Keratinocyte (primary cell): Measurements from ENCODE around the gene RIN3. TPM values are rescaled to one million over a fixed set of nuclear protein-coding genes. Genes with fewer than 3 reads are reported as not detected.
A peak's percentile ranks its signal among the peaks of the same experiment; 100 is the strongest.

Experiments
- DNase-seq: peaks from one replicate; pipeline ENCODE4 v3.0.0-alpha.2; 2011; ENCODE audit warnings: low read depth, missing footprints, low spot score
- FAIRE-seq: peaks from 2 replicates; lab custom pipeline; 2011; peaks lifted over from hg19 to GRCh38; lab: Jason Lieb, UNC
- H2AFZ ChIP-seq: 2 replicates; pipeline ENCODE4 v1.6.0; 2012; ENCODE audit warnings: low read length, control low read depth, inconsistent platforms; ENCODE audit not compliant: control insufficient read depth
- H3K27ac ChIP-seq: 2 replicates; pipeline ENCODE4 v1.5.1; 2011; ENCODE audit warnings: low read length; ENCODE audit not compliant: control insufficient read depth, insufficient read depth
- H3K27me3 ChIP-seq: 3 replicates; pipeline ENCODE4 v1.6.0; 2011; ENCODE audit warnings: low read length; ENCODE audit not compliant: control insufficient read depth, insufficient read depth; ENCODE audit errors: extremely low read depth
- H3K36me3 ChIP-seq, 2 experiments: 2 replicates in 1 of 2; 3 replicates in 1 of 2; pipeline ENCODE4 v1.5.1; 2011; ENCODE audit warnings: low read length in 2 of 2, mild to moderate bottlenecking in 1 of 2; ENCODE audit not compliant: control insufficient read depth in 2 of 2, insufficient read depth in 2 of 2; ENCODE audit errors: extremely low read depth in 1 of 2
- H3K4me1 ChIP-seq: 3 replicates; pipeline ENCODE4 v1.5.1; 2011; ENCODE audit warnings: low read length; ENCODE audit not compliant: control insufficient read depth, insufficient read depth; ENCODE audit errors: extremely low read depth
- H3K4me2 ChIP-seq: 3 replicates; pipeline ENCODE4 v1.6.0; 2011; ENCODE audit warnings: low read depth, low read length; ENCODE audit not compliant: control insufficient read depth, insufficient read depth; ENCODE audit errors: extremely low read depth
- H3K4me3 ChIP-seq, 3 experiments: fragments of 200-600 bp in 1 of 3; sonication (generic) in 1 of 3; 2 replicates in 2 of 3; 3 replicates in 1 of 3; pipeline ENCODE4 v1.5.1; 2011 to 2016; ENCODE audit warnings: low read length in 3 of 3, mild to moderate bottlenecking in 3 of 3, control low read depth in 2 of 3, inconsistent platforms in 1 of 3, low read depth in 1 of 3, mixed read lengths in 1 of 3, mixed run types in 1 of 3, moderate library complexity in 1 of 3; ENCODE audit not compliant: control insufficient read depth in 2 of 3, insufficient read depth in 2 of 3; ENCODE audit errors: extremely low read depth in 1 of 3
- H3K79me2 ChIP-seq: 2 replicates; pipeline ENCODE4 v1.6.0; 2012; ENCODE audit warnings: low read length; ENCODE audit not compliant: control insufficient read depth, insufficient read depth
- H3K9ac ChIP-seq: 3 replicates; pipeline ENCODE4 v1.6.0; 2011; ENCODE audit warnings: low read length; ENCODE audit not compliant: control insufficient read depth, insufficient read depth; ENCODE audit errors: extremely low read depth
- H3K9me1 ChIP-seq: 3 replicates; pipeline ENCODE4 v1.6.0; 2011; ENCODE audit warnings: low read length; ENCODE audit not compliant: control insufficient read depth, insufficient read depth; ENCODE audit errors: extremely low read depth
- H3K9me3 ChIP-seq: 2 replicates; pipeline ENCODE4 v1.5.1; 2012; ENCODE audit warnings: low read depth, low read length; ENCODE audit not compliant: control insufficient read depth
- H4K20me1 ChIP-seq: 3 replicates; pipeline ENCODE4 v1.6.0; 2011; ENCODE audit warnings: low read length; ENCODE audit not compliant: control insufficient read depth, insufficient read depth; ENCODE audit errors: extremely low read depth
- EZH2 ChIP-seq: IDR thresholded peaks from one replicate; pipeline ENCODE4 v1.6.1; 2012; ENCODE audit warnings: inconsistent platforms, mild to moderate bottlenecking, low read length, moderate library complexity
- dilution Hi-C: fragments of 300-500 bp; cut with MboI; formaldehyde crosslinking; loops from one replicate; pipeline ENCODE4 v1.7.0; 2020; ENCODE audit warnings: low sequenced_read_pairs; ENCODE audit not compliant: extremely low pct_ligation_motif_present
- polyA plus RNA-seq, 5 experiments: library from polyadenylated mRNA; depleted of rRNA in 3 of 5; stranded (reverse) in 3 of 5; stranded (forward) in 1 of 5; unstranded in 1 of 5; fragments of >200 nt; gene quantifications; 1 replicate in 1 of 5; 2 replicates in 3 of 5; 3 replicates in 1 of 5; pipeline versions ENCODE4 v1.2.1 to v1.2.3, GENCODE V29; 2011 to 2012; ENCODE audit warnings: missing spikeins in 2 of 5, low read depth in 1 of 5, low replicate concordance in 1 of 5
- TF ChIP-seq, protein P1 (sequence below), 3 experiments: IDR thresholded peaks in 1 of 3; conservative IDR thresholded peaks in 1 of 3; optimal IDR thresholded peaks in 1 of 3; 2 replicates in 2 of 3; 3 replicates in 1 of 3; pipeline versions ENCODE3 to v1.5.1; 2011; ENCODE audit warnings: low read length in 3 of 3, mild to moderate bottlenecking in 3 of 3, moderate library complexity in 2 of 3, control low read depth in 1 of 3, inconsistent platforms in 1 of 3; ENCODE audit not compliant: insufficient read depth in 2 of 3; ENCODE audit errors: extremely low read depth in 1 of 3

Gene RIN3
- polyA plus RNA-seq, 1 donor (not counting 4 experiments of a cell fraction or from before 2014, with no cell fraction given) = 1.2 TPM

DNA sequence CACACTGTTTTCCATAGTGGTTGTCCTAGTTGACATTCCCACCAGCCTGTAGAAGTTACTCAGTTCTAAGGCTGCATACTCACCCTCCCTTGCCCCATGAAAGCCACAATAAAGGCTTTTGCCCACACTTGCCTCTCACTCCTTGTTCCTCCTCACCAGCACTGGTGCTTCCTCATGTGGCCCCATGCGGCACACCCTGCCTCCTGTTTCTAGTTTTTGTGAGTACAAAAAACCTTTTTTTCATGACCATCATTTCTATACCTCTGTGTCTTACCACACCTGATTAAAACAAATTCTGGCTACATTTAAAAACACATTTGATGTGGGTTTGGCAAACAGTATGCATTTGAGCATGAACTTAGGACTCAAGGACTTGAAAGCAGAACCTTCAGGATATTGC, 40.7 kb upstream of the RIN3 start:
- H2AFZ ChIP-seq = peak overlapping the region; percentile 11
- H3K9me3 ChIP-seq = no peaks in the 10 kb centered on the region
- peak overlapping the region; percentile 5 for H3K4me2 ChIP-seq
- H3K4me3 ChIP-seq = no peak overlapping the region
- peak overlapping the region; percentile 30 for H3K27ac ChIP-seq
- no peak for TF ChIP-seq EZH2
- TF ChIP-seq, protein P1, sequence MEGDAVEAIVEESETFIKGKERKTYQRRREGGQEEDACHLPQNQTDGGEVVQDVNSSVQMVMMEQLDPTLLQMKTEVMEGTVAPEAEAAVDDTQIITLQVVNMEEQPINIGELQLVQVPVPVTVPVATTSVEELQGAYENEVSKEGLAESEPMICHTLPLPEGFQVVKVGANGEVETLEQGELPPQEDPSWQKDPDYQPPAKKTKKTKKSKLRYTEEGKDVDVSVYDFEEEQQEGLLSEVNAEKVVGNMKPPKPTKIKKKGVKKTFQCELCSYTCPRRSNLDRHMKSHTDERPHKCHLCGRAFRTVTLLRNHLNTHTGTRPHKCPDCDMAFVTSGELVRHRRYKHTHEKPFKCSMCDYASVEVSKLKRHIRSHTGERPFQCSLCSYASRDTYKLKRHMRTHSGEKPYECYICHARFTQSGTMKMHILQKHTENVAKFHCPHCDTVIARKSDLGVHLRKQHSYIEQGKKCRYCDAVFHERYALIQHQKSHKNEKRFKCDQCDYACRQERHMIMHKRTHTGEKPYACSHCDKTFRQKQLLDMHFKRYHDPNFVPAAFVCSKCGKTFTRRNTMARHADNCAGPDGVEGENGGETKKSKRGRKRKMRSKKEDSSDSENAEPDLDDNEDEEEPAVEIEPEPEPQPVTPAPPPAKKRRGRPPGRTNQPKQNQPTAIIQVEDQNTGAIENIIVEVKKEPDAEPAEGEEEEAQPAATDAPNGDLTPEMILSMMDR (optimal IDR thresholded peaks at IDR 0.05 in 1 of 3, IDR thresholded peaks at IDR 0.05 in 1 of 3, conservative IDR thresholded peaks at IDR 0.05 in 1 of 3; ENCODE audit: extremely low read depth in 1 of 3, insufficient read depth in 2 of 3, low read length in 3 of 3) = no peak
- H3K9me1 ChIP-seq = no peaks in the 10 kb centered on the region
- dilution Hi-C loops = no loop called here
- no peaks in the 10 kb centered on the region for H3K36me3 ChIP-seq
- no peaks in the 10 kb centered on the region for H3K79me2 ChIP-seq
- H3K4me1 ChIP-seq = peaks cover 41% of the 10 kb centered on the region
- H3K9ac ChIP-seq = no peak overlapping the region
- no peaks in the 10 kb centered on the region for H4K20me1 ChIP-seq
- H3K27me3 ChIP-seq = no peaks in the 10 kb centered on the region
- peak; percentile 82 for FAIRE-seq
- no peak for DNase-seq

GRCh38 chr14:92473261-92473968, 40.2 kb upstream of the RIN3 start:
- Histone ChIP-seq H3K9ac (no peak overlapping the region), H3K27ac (peak overlapping the region; percentile 30)
- dilution Hi-C loops = no loop called here

More at GRCh38 chr14:92473261-92473968, 40.2 kb upstream of the RIN3 start:
- Histone ChIP-seq H3K79me2 (no peaks in the 10 kb centered on the region), H3K9me1 (no peaks in the 10 kb centered on the region), H3K36me3 (no peaks in the 10 kb centered on the region), H3K4me3 (no peak overlapping the region), H3K27me3 (no peaks in the 10 kb centered on the region), H3K4me2 (peak overlapping the region; percentile 5), H4K20me1 (no peaks in the 10 kb centered on the region), H3K9me3 (no peaks in the 10 kb centered on the region), H2AFZ (peak overlapping the region; percentile 12), H3K4me1 (peaks cover 41% of the 10 kb centered on the region)
- FAIRE-seq (no peak), DNase-seq (no peak)
- TF ChIP-seq, protein P1 (optimal IDR thresholded peaks at IDR 0.05 in 1 of 3, IDR thresholded peaks at IDR 0.05 in 1 of 3, conservative IDR thresholded peaks at IDR 0.05 in 1 of 3; ENCODE audit: extremely low read depth in 1 of 3, insufficient read depth in 2 of 3, low read length in 3 of 3) = no peak
- no peak for TF ChIP-seq EZH2
